ENCODE data around the gene SEC62. TPM values are rescaled to one million over a fixed set of nuclear protein-coding genes. Genes with fewer than 3 reads are reported as not detected.

Gene SEC62
- total and polyA plus RNA-seq, 9 of the 15 experiments (the other 6 are each of a cell fraction or from before 2014, with no cell fraction given): 34.5 to 152 (median 51.8) TPM

DNA sequence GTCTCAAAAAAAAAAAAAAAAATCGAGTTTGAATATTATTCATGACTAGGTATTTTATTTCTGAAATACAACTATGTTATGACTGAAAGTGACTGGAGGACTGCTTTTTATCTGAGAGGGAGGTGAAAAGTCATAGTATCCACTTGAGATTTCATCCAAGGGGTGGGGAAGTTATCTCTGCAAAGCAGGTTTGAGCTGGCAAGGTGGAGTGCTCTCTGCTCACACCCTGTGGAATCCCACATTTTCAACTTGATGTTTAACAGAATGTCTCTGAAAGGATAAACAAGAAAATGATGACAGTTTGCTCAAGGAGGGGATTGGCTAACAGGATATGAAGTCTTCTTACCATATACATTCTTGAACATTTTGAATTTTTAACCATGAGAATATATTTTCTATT, 27.3 kb upstream of the SEC62 start (continued):
- TF ChIP-seq, protein P1, sequence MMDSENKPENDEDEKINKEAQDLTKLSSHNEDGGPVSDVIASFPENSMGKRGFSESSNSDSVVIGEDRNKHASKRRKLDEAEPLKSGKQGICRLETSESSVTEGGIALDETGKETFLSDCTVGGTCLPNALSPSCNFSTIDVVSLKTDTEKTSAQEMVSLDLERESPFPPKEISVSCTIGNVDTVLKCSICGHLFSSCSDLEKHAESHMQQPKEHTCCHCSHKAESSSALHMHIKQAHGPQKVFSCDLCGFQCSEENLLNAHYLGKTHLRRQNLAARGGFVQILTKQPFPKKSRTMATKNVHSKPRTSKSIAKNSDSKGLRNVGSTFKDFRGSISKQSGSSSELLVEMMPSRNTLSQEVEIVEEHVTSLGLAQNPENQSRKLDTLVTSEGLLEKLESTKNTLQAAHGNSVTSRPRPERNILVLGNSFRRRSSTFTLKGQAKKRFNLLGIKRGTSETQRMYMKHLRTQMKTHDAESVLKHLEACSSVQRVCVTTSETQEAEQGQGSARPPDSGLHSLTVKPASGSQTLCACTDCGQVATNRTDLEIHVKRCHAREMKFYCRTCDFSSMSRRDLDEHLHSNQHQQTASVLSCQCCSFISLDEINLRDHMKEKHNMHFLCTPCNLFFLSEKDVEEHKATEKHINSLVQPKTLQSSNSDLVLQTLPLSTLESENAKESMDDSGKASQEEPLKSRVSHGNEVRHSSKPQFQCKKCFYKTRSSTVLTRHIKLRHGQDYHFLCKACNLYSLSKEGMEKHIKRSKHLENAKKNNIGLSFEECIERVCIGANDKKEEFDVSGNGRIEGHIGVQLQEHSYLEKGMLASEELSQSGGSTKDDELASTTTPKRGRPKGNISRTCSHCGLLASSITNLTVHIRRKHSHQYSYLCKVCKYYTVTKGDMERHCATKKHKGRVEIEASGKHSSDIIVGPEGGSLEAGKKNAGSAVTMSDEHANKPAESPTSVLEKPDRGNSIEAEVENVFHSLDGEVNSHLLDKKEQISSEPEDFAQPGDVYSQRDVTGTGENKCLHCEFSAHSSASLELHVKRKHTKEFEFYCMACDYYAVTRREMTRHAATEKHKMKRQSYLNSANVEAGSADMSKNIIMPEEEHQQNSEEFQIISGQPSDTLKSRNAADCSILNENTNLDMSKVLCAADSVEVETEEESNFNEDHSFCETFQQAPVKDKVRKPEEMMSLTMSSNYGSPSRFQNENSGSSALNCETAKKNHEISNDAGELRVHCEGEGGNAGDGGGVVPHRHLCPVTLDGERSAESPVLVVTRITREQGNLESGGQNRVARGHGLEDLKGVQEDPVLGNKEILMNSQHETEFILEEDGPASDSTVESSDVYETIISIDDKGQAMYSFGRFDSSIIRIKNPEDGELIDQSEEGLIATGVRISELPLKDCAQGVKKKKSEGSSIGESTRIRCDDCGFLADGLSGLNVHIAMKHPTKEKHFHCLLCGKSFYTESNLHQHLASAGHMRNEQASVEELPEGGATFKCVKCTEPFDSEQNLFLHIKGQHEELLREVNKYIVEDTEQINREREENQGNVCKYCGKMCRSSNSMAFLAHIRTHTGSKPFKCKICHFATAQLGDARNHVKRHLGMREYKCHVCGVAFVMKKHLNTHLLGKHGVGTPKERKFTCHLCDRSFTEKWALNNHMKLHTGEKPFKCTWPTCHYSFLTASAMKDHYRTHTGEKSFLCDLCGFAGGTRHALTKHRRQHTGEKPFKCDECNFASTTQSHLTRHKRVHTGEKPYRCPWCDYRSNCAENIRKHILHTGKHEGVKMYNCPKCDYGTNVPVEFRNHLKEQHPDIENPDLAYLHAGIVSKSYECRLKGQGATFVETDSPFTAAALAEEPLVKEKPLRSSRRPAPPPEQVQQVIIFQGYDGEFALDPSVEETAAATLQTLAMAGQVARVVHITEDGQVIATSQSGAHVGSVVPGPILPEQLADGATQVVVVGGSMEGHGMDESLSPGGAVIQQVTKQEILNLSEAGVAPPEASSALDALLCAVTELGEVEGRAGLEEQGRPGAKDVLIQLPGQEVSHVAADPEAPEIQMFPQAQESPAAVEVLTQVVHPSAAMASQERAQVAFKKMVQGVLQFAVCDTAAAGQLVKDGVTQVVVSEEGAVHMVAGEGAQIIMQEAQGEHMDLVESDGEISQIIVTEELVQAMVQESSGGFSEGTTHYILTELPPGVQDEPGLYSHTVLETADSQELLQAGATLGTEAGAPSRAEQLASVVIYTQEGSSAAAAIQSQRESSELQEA (IDR thresholded peaks at IDR 0.05; ENCODE audit: low read depth): no peak
- TF ChIP-seq, protein P2, sequence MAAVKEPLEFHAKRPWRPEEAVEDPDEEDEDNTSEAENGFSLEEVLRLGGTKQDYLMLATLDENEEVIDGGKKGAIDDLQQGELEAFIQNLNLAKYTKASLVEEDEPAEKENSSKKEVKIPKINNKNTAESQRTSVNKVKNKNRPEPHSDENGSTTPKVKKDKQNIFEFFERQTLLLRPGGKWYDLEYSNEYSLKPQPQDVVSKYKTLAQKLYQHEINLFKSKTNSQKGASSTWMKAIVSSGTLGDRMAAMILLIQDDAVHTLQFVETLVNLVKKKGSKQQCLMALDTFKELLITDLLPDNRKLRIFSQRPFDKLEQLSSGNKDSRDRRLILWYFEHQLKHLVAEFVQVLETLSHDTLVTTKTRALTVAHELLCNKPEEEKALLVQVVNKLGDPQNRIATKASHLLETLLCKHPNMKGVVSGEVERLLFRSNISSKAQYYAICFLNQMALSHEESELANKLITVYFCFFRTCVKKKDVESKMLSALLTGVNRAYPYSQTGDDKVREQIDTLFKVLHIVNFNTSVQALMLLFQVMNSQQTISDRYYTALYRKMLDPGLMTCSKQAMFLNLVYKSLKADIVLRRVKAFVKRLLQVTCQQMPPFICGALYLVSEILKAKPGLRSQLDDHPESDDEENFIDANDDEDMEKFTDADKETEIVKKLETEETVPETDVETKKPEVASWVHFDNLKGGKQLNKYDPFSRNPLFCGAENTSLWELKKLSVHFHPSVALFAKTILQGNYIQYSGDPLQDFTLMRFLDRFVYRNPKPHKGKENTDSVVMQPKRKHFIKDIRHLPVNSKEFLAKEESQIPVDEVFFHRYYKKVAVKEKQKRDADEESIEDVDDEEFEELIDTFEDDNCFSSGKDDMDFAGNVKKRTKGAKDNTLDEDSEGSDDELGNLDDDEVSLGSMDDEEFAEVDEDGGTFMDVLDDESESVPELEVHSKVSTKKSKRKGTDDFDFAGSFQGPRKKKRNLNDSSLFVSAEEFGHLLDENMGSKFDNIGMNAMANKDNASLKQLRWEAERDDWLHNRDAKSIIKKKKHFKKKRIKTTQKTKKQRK (IDR thresholded peaks at IDR 0.05; ENCODE audit: borderline replicate concordance, low read depth, low read length): no peak
- no peak for TF ChIP-seq MCM2 (IDR thresholded peaks at IDR 0.05; ENCODE audit: low read depth)
- TF ChIP-seq TCF3 (CRISPR knock-in tag; IDR thresholded peaks at IDR 0.05): peak; percentile 78
- TF ChIP-seq FOXK2 (conservative IDR thresholded peaks at IDR 0.05 in 1 of 2, IDR thresholded peaks at IDR 0.05 in 1 of 2; ENCODE audit: low read depth in 2 of 2): 0 out of 4 replicates have a peak, but pooled peaks of 1 of the 2 experiments have one; percentile 28
- no peak for TF ChIP-seq NR2C2 (CRISPR knock-in tag; IDR thresholded peaks at IDR 0.05)
- TF ChIP-seq NR2C2 (tag; IDR thresholded peaks at IDR 0.05): no peak
- TF ChIP-seq HDAC6 (IDR thresholded peaks at IDR 0.05; ENCODE audit: low read depth, low read length): no peak
- no peak for TF ChIP-seq ZNF12 (CRISPR knock-in tag; IDR thresholded peaks at IDR 0.05)
- TF ChIP-seq NBN (IDR thresholded peaks at IDR 0.05; ENCODE audit: low read depth): no peak
- peak; percentile 54; the same call in 1 of the 2 replicates for TF ChIP-seq KLF16 (IDR thresholded peaks at IDR 0.05)
- peak; percentile 73 for TF ChIP-seq TAL1 (IDR thresholded peaks at IDR 0.05)
- TF ChIP-seq, protein P3, sequence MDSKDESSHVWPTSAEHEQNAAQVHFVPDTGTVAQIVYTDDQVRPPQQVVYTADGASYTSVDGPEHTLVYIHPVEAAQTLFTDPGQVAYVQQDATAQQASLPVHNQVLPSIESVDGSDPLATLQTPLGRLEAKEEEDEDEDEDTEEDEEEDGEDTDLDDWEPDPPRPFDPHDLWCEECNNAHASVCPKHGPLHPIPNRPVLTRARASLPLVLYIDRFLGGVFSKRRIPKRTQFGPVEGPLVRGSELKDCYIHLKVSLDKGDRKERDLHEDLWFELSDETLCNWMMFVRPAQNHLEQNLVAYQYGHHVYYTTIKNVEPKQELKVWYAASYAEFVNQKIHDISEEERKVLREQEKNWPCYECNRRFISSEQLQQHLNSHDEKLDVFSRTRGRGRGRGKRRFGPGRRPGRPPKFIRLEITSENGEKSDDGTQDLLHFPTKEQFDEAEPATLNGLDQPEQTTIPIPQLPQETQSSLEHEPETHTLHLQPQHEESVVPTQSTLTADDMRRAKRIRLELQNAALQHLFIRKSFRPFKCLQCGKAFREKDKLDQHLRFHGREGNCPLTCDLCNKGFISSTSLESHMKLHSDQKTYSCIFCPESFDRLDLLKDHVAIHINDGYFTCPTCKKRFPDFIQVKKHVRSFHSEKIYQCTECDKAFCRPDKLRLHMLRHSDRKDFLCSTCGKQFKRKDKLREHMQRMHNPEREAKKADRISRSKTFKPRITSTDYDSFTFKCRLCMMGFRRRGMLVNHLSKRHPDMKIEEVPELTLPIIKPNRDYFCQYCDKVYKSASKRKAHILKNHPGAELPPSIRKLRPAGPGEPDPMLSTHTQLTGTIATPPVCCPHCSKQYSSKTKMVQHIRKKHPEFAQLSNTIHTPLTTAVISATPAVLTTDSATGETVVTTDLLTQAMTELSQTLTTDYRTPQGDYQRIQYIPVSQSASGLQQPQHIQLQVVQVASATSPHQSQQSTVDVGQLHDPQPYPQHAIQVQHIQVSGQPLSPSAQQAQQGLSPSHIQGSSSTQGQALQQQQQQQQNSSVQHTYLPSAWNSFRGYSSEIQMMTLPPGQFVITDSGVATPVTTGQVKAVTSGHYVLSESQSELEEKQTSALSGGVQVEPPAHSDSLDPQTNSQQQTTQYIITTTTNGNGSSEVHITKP (IDR thresholded peaks at IDR 0.05; ENCODE audit: partially characterized antibody): peak; percentile 7
- TF ChIP-seq KDM1A (IDR thresholded peaks at IDR 0.05): 0 out of 4 replicates have a peak, but pooled peaks have one; percentile 10 to 27
